Measurements from ENCODE around the gene ZNF786.

Gene ZNF786

DNA sequence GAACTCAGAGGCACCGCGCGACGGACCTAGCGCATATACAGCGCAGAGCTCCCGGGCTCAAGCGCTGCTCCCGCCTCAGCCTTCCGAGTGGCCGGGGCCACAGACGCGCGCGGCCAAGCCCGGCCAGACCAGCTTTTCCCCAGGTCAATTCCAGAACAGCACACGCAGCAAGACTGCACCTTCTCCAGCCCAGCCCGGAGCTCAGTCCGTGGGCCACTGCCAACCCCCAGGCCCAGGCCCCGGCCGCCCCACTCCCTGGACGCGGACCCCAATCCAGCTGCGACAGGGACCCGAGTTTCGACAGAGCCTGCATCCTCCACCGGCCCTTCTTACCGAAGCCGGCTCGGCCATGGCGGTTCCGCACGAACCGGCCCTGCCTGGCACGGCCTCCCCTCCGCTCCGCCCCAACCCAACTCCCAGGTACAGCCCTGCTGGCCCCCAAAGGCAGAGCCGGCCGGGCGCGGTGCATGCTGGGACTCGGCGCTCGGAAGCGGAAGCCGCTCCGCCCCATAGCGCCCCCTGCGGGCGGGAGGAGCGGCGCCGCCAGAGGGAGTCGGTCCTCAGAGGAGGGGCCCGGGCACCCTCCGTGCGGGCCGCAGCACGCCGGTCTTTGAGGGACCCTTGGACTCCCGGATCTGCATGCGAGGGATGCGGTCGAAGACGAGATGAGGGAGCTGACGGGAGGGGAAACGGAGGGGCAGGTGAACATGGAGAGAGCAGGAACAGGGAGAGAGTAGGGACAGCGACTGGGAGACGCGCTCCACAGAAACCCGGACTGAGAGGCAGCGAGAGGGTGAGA lies 35.5 kb upstream of the ZNF786 start, which contains the start of gene ZNF425:
Gene ZNF425, minus strand, starts transcription at position 462 of the 799 bp plus-strand sequence. Its CDS starts 111 bp downstream, at position 351.
- H3K4me3 ChIP-seq (ENCODE audit: control insufficient read depth, low read depth, low read length): peak within 1 kb of the TSS; percentile 96
- DNase-seq (ENCODE audit: low read depth): peak; percentile 85

DNA sequence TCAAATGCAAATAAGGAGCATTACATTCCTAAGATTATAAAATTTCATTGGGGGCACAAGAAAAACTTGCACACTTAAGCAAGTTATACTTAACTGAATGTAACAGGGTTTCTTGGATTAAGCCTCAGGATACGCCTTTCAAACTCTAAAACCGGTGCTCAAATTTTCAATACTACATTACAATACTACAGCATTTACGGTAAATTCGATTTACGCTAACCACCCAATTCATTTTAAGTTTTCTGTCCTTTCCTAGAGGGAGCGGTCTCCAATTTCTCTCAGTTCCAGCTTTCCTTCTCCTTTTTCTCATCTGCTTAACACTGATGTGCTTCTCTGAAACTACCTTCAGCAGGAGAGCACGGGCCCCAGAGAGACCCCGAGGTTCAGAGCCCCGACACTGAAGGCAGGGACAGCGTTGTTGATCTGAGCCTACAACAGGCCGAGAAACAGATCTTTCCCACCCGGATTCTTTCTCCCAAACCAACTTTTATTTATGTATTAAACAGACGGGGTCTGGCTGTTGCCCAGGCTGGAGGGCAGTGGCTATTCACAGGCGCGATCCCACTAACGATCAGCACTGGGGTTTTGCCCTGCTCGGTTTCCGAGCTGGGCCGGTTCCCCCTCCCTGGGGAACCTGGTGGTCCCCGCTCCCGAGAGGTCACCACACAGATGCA lies 34.8 kb upstream of the ZNF786 start:
- peak overlapping the region; percentile 96 for H3K4me3 ChIP-seq (ENCODE audit: control insufficient read depth, low read depth, low read length)
- TF ChIP-seq, protein P1, sequence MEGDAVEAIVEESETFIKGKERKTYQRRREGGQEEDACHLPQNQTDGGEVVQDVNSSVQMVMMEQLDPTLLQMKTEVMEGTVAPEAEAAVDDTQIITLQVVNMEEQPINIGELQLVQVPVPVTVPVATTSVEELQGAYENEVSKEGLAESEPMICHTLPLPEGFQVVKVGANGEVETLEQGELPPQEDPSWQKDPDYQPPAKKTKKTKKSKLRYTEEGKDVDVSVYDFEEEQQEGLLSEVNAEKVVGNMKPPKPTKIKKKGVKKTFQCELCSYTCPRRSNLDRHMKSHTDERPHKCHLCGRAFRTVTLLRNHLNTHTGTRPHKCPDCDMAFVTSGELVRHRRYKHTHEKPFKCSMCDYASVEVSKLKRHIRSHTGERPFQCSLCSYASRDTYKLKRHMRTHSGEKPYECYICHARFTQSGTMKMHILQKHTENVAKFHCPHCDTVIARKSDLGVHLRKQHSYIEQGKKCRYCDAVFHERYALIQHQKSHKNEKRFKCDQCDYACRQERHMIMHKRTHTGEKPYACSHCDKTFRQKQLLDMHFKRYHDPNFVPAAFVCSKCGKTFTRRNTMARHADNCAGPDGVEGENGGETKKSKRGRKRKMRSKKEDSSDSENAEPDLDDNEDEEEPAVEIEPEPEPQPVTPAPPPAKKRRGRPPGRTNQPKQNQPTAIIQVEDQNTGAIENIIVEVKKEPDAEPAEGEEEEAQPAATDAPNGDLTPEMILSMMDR (conservative IDR thresholded peaks at IDR 0.05; ENCODE audit: control insufficient read depth, insufficient read depth, low read depth, low read length): no peak
- DNase-seq (ENCODE audit: low read depth): no peak

More for the DNA sequence above, 35.5 kb upstream of the ZNF786 start, which contains the start of gene ZNF425:
- TF ChIP-seq, protein P1 (conservative IDR thresholded peaks at IDR 0.05; ENCODE audit: control insufficient read depth, insufficient read depth, low read depth, low read length): peak; percentile 56

DNA sequence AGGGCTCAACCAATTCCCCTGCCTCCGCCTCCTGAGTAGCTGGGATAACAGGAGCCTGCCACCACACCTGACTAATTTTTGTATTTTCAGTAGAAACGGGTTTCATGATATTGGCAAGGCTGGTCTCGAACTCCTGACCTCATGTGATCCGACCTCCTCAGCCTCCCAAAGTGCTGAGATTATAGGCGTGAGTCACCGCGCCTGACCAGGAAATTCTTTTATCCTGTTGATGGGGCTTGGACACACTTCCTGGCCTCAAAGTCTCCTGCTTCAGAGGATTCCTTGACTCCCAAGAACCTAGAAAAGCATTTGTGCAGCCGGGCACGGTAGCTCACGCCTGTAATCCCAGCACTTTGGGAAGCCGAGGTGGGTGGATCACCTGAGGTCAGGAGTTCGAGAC lies 19.5 kb upstream of the ZNF786 start:
- TF ChIP-seq, protein P1 (conservative IDR thresholded peaks at IDR 0.05; ENCODE audit: control insufficient read depth, insufficient read depth, low read depth, low read length): no peak
- no peak overlapping the region for H3K4me3 ChIP-seq (ENCODE audit: control insufficient read depth, low read depth, low read length)
- DNase-seq (ENCODE audit: low read depth): no peak

DNA sequence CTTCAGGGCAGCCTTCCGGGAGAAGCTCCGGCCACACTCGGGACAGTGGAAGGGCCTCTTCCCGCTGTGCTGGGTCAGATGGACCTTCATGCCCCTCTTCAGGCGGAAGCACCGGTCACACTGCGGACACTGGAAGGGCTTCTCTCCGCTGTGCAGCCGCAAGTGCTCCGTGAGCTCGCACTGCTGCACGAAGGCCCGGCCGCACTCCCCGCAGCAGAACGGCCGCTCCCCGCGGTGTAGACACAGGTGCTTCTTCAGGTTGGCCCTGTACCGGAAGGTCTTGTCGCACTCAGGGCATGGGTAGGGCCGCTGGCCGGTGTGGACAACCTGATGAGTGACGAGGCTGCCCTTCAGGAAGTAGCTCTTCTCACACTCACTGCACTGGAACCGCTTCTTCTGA lies 14.2 kb upstream of the ZNF786 start:
- no peak overlapping the region for H3K4me3 ChIP-seq (ENCODE audit: control insufficient read depth, low read depth, low read length)
- TF ChIP-seq, protein P1 (conservative IDR thresholded peaks at IDR 0.05; ENCODE audit: control insufficient read depth, insufficient read depth, low read depth, low read length): no peak
- DNase-seq (ENCODE audit: low read depth): no peak

DNA sequence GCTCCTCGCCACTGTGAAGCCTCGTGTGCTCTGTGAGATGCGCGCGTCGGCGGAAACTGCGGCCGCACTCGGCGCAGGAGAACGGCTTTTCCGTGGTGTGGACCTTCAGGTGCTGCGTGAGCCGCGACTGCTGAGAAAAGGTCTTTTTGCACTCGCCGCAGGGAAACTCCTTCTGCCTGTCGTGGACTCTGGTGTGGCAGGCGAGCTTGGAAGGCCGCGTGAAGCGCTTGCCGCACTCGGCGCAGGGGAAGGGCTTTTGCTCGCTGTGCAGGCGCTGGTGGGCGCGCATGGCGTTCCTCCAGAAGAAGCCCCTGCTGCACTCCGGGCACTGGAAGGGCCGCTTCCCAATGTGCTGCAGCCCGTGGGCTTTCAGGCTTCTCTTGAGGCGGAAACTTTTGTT lies 13.7 kb upstream of the ZNF786 start:
- no peak for DNase-seq (ENCODE audit: low read depth)
- TF ChIP-seq, protein P1 (conservative IDR thresholded peaks at IDR 0.05; ENCODE audit: control insufficient read depth, insufficient read depth, low read depth, low read length): no peak
- no peak overlapping the region for H3K4me3 ChIP-seq (ENCODE audit: control insufficient read depth, low read depth, low read length)

DNA sequence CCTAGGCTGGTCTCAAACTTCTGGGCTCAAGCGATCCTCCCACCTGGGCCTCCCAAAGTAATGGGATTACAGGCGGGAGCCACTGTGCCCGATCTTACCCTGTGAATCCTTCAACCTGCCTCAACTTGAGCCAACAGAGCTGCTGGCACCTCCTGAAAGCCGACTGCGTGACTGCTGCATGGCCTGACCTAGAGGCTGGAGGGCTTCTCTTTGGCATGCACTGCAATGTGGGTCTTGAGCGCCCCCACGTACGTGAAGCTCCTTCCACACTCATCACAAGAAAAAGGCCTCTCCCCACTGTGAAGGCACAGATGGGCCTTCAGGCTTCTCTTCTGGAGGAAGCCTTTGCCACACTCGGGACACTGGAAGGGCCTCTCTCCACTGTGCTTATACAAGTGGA lies 12.9 kb upstream of the ZNF786 start:
- no peak overlapping the region for H3K4me3 ChIP-seq (ENCODE audit: control insufficient read depth, low read depth, low read length)
- TF ChIP-seq, protein P1 (conservative IDR thresholded peaks at IDR 0.05; ENCODE audit: control insufficient read depth, insufficient read depth, low read depth, low read length): no peak
- DNase-seq (ENCODE audit: low read depth): no peak
